Cortex of kidney (tissue), 1 donor: ENCODE data around the gene SNTG2.

Experiments used
- DNase-seq: peaks from one replicate; lab custom pipeline; 2025; lab: John Stamatoyannopoulos, UW

SNTG2 gene

DNA sequence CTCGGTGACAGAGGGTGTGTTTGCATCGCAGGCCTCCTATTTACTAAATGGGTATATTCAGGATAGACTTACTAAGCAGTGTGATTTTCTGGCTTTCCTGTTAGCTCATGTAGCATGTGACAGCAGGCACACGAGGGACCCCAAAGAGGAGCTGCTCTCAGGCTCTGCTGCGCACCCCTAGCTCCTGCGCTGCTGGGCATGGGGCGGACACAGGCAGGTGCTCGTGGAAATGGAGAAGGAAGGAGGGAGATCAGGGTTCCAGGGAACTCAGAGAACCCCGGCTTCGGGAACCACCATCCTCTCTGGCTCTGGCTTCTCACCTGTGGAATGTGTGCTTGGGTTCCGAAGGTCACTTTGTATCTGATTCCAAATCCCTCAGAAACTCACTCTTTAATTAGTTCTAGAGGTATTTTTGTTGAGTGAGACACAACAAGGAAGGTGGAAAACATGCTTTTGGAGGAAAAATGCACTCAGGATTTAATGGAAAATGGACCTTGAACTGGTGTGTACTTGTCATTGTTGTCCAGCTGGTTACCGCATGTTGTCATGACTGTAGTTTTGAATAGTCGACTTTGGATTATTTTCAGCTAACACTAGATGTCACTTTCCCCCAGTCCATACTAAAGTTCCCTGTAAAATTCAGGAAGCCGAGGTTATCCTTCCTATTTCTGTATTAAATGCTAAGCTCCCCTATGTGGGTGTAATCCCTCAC is 3.5 kb downstream of the SNTG2 start:
- no peak for DNase-seq

GRCh38 chr2:954687-955000 is 4.0 kb downstream of the SNTG2 start:
- DNase-seq = no peak

DNA sequence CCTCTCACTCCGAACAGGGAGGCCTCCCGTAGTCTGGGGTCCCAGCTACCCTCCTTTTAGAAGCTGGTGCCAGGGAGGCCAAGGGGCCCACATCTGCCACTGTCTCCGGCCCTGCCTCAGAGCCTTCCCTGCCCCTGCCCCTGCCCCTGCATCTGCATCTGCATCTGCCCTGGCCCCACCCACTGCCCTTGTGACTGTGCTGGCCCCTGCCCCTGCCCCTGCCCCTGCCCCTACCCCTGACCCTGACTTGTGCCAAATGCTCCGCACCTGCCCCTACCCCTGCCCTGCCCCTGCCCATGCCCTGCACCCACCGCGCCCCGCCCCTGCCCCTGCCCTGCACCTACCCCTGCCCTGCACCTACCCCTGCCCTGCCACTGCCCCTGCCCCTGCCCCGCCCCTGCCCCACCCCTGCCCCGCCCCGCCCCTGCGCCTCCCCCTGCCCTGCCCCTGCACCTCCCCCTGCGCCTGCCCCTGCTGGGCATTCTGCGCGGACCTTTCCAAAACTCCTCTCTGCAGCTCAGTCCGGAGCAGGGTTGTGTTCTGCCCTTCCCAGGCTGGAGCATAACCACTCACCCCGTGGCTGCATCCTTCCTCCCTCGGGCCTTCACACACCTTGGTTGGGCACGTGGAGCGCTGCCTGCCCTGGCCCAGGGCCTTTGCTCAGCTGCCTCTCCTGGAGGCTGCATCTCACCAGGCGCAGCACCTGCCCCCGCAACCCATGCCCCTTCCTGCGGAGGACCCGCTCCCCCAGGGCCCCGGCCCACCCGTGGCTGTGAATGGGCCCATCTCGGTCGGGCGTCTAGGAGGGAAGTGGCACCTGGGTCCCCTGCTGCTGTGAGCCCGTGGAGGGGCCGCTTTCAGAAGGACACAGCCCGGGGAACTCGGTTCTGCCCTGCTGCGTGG is 5.4 kb downstream of the SNTG2 start:
- no peak for DNase-seq

GRCh38 chr2:959457-959856 is 8.8 kb downstream of the SNTG2 start:
- no peak for DNase-seq

DNA sequence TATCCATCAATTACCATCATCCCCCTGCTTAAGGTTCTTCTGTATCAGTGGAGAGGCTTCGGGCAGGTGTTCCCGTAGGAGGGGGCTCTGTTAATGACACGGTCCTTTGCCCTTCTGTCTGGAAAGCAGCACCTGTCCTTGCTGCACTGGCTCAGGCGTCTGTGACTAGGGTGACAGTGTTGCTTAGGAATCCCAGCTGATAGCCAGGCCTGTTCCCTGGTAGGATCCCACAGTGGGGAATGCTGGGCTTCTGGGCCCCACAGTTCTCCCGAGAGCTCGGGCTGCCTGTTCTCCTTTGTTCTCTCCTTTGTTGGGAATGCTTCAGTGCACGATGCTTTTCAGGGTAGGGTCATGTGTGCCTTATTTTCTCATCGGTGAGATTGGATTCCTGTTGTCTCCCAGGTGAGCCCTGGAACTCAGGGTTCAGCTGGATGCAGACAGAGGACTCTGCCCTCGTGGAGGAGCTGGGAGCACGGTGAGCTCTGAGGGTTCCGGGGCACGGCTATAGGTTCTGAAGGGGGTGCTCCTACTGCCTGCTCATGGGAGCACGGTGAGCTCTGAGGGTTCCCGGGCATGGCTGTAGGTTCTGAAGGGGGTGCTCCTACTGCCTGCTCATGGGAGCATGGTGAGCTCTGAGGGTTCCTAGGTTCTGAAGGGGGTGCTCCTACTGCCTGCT is 9.6 kb downstream of the SNTG2 start:
- DNase-seq = no peak

- no peak for DNase-seq
Observed at GRCh38 chr2:961786-962185, 11.1 kb downstream of the SNTG2 start.

GRCh38 chr2:963876-964275 is 13.2 kb downstream of the SNTG2 start:
- no peak for DNase-seq

GRCh38 chr2:964562-964961 is 13.9 kb downstream of the SNTG2 start:
- no peak for DNase-seq

DNA sequence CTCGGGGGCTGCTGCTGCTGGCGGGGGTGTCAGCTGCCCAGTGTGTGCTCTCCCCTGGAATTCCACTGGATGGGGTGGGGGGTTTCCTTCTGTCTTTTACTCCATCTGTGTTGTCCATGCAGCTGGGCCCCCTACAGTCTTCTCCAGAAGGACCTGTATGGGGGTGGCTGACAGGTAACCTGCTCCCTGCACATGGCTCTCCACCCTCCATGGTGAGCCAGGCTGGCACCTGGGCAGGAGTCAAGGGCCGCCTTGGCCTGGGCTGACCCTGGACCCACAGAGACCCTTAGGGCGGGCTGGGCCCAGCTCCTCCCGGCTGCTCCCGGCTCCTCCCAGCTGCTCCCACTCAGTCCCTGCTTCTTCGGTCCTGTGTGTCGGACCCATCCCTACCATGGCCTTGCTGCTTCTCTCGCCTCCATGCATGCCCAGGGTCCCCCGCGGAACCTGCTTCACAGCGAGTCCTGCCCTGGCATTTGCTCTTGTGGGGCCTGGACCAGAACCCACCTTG is 15.0 kb downstream of the SNTG2 start:
- DNase-seq = no peak

DNA sequence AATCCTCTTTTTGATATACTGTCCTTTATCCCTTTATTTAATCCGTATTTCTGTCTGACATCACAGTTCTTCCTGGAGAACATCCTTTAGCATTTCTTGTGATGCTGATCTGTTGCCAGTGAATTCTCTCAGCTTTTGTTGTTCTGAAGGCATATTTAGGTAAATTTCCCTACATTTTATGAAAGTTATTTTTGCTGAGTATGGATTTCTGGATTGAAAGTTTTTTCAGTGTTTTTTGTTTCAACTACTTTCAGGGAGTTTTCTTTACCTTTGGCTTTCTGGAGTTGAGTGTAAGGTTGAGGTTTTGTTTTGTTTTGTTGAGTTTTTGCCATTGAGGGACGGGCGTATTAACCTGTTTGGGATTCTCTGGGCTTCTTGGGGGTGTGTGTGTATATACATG is 22.5 kb downstream of the SNTG2 start:
- DNase-seq = no peak

GRCh38 chr2:974054-974453 is 23.4 kb downstream of the SNTG2 start:
- no peak for DNase-seq

DNA sequence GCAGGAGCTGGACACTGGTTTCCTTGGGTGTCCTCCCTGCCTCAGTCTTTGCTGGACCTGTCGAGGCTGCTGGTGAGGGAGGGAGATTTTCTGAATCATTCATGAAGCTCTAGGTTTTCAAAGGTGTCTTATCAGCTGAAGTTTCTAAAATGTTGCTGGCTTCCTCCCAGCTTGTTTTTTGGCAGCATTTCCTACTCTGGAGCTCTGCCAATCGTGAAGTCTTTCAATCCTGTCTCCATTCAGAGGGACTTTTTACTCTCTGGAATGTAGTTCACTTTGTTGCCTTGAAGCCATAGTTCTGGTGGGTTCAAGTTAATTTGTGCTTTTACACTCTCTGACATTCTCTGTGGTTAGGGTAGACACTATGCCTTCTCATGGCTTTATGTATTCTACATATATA is 23.9 kb downstream of the SNTG2 start:
- no peak for DNase-seq

GRCh38 chr2:975095-975494 is 24.4 kb downstream of the SNTG2 start:
- no peak for DNase-seq

DNA sequence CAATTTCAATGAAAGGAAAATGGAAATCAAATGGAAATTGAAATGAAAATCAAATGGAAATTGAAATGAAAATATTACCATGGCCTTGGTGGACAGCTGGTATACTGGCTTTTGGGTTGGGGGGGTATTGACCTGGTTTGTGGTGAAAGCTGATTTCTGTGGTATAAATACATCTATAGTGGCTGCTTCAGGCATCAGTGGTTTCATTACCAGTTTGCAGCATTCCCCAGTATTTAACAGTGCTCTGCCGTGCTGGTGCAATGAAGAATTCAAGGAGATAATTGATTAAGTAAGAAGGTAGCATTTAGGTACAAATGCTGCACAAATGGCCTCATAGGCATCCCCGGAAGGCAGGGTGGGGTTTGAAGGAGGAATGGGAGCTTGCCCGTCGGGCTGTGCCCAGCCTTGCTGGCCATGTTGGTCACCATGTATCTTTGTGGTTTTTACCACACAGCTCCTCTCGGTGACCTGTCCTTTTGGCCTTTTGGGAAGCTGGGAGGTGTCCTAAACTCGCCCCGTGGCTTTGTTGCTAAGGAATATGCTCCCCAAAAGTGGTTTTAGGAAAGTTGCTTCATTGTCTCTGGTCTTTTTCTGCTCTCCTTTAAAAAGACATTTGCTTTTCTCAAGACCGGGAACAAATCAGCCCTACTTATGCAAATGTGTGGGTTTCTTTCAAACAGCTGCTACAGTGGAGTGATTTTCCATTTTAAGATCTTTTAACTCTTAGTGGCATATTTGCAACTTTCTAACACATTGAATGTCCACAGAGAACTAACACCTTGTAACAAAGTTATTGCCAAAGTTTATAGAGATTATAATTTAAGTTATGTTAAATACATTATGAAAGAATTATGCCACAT is 28.6 kb downstream of the SNTG2 start:
- no peak for DNase-seq

GRCh38 chr2:980176-980575 is 29.5 kb downstream of the SNTG2 start:
- no peak for DNase-seq

DNA sequence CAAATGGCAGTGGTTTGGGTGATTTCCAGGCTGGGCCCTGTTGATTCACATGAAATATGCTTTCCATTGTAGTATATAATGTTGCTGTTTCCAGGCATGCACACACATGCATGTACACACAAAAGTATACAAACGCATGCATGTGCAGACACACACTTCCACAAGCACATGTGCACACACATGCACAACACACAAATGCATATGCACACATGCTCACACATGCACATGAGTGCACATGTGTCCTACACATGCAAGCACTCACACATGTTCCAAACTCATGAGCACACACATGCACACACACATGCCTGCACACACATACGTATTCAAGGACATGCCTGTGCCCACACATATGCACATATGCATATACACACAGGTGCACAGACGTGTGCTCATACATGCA is 30.6 kb downstream of the SNTG2 start:
- DNase-seq = no peak

- no peak for DNase-seq
Observed at GRCh38 chr2:981759-982158, 31.1 kb downstream of the SNTG2 start.

DNA sequence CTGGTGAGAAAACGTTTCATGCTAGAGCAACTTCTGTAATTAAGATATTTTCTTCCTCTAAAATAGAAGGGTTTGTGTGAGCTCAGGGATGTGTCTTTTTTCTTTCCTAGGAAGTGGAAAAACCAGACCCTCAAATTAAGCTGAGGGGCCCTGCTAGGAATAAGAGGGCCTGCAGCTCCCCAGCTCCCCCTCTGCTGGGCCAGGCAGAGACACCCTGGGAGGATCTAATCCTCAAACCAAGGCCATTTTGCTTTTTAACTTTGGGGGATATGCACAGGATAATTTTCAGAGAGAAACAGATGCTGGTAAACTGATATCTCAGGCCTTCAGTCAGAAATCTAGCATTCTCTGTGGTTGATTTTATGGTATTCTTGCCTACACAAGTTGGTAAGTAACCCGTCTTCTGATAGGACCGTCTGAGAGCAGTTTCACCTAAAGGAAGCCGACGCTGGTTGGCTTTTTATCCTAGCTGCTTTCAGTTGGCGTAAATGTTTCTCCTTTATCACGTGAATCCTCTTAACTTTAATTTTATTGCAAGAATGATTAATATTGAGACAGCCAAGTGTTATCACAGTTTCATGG is 34.8 kb downstream of the SNTG2 start:
- no peak for DNase-seq

DNA sequence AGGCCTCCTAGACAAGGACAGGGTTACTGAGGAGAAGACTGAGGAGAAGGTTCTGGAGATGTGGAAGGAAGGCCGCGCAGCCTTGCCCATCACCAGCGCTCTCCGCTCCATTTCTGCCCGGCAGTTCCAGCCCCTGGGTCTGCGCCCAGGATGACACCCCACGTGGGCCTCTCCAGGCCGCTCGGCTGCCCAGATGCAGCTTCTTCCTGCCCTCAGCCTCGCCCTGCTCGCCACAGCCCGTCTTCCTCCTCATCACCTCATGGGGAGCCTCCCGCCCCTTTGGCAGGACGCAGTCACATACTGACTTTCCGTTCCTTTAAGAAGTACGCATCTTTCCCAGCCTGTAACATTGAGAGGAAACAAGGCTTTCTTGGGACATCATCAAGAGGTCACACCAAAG is 37.1 kb downstream of the SNTG2 start:
- DNase-seq = no peak

DNA sequence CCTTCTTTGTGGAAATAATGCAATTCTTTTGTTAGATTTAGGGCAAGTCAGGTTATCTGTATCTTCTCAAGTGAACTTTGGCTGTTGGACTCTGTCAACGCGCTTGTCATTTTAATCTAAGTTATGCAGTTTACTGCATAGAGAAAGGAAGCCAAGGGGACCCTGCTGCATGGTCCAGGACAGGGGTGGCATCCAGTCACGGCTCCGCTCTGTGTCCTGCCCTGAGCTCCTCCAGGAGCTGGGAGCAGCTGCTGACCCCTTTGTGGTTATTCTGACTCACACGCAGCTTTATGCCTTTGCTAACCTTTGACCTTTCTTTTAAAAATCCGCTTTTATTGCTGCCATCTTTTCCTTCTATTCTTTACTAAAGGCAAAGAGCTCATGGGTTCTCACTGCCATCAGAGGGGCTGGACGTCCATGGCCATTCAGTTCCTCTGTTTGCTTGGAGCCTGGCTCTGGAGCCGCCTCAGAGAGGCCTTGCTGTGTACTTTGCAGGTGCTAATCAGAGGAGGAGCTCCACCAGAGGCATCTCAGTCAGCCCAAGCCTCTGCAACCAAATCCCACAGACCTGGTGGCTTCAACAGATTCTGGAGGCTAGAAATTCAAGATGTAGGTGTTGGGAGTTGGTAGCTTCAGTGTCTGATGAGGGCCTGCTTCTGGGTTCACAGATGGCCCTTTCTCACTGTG is 39.3 kb downstream of the SNTG2 start:
- DNase-seq = no peak

GRCh38 chr2:990970-991369 is 40.3 kb downstream of the SNTG2 start:
- no peak for DNase-seq
